ENCODE measurements around the gene COPS6.
A peak's percentile ranks its signal among the peaks of the same experiment; 100 is the strongest.
"Not testable (repeated sequence)": the region's sequence is repeated elsewhere in the genome, so short reads cannot be mapped to it uniquely, and the experiment has no call there.

COPS6 gene

GRCh38 chr7:100119072-100119969, 30.6 kb downstream of the COPS6 start, which contains the start of the genes CNPY4 and TAF6:
TSS of gene CNPY4 (plus strand) at chr7:100119634. CDS start at chr7:100119745, 111 bp downstream.
TSS of gene TAF6 (minus strand) at chr7:100119358. CDS start at chr7:100114209, 5,149 bp downstream.
- Histone ChIP-seq H3K36me3 (ENCODE audit: insufficient read depth, low read length) (peaks cover 11% of the 10 kb centered on the region), H3K4me3 (ENCODE audit: low read length) (peak within 1 kb of the TSS; percentile 70), H2AFZ (ENCODE audit: low read depth, low read length) (peak within 1 kb of the TSS; percentile 51), H3K4me1 (ENCODE audit: insufficient read depth, low read length) (peaks cover 12% of the 10 kb centered on the region), H3K27me3 (ENCODE audit: insufficient read depth, low read length) (no peaks in the 10 kb centered on the region), H3K9me3 (ENCODE audit: low read length) (no peaks in the 10 kb centered on the region)

DNA sequence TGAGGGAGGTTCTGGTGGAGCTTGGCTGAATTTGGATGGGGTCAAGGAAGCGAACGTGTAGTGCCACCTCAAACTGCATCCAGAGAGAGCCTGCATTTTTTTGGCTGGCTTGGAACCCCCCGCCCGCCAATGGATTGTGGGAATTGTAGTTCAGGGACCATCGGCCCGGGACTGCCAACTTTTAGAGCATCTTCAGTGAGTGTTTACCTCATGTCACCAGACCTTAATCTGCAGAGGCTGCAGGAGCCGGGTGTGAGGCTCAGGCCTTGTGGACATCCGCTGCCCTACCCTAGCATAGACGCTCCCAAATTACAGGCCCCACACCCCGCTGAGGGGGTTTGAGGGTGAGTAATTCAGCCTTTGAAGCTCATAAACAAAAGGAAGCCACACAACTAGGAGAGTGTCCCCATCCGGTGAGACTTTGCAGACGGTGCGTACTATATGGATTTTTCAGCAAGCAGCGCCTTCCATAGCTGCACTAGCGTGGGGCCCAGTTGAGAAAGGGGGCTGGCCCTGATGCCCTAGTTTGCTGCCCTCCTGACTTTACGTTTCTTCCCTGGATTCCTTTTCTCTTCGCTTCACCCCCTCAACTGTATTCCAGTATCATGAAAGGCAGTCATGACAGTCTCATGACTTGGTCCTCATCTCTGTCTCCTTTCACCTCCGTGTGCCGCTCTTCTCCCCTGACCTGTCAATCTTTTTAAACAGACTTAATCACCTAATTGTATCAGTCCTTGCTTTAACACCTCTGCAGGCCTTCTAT, 31.4 kb downstream of the COPS6 start:
- no peaks in the 10 kb centered on the region for H3K27me3 ChIP-seq (ENCODE audit: insufficient read depth, low read length)
- peaks cover 12% of the 10 kb centered on the region for H3K4me1 ChIP-seq (ENCODE audit: insufficient read depth, low read length)
- peak overlapping the region; percentile 51 for H2AFZ ChIP-seq (ENCODE audit: low read depth, low read length)
- peak overlapping the region; percentile 70 for H3K4me3 ChIP-seq (ENCODE audit: low read length)
- H3K9me3 ChIP-seq (ENCODE audit: low read length) = no peaks in the 10 kb centered on the region
- H3K36me3 ChIP-seq (ENCODE audit: insufficient read depth, low read length) = peaks cover 8% of the 10 kb centered on the region

DNA sequence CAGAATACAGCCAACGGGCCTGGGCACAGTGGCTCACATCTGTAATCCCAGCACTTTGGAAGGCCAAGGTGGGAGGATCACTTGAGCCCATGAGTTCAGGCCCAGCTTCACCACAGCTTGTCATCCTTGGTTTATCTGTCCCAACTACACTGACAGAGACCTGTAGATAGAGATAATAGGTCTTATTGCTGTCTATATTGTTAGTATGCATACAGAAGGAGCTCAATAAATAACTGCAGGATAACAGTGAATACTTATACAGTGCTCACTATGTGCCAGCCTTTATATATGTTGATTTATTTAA, 31.9 kb downstream of the COPS6 start:
- no peak overlapping the region for H2AFZ ChIP-seq (ENCODE audit: low read depth, low read length)
- peak overlapping the region; percentile 70 for H3K4me3 ChIP-seq (ENCODE audit: low read length)
- H3K27me3 ChIP-seq (ENCODE audit: insufficient read depth, low read length) = no peaks in the 10 kb centered on the region
- H3K36me3 ChIP-seq (ENCODE audit: insufficient read depth, low read length) = peaks cover 7% of the 10 kb centered on the region
- H3K4me1 ChIP-seq (ENCODE audit: insufficient read depth, low read length) = peaks cover 12% of the 10 kb centered on the region
- no peaks in the 10 kb centered on the region for H3K9me3 ChIP-seq (ENCODE audit: low read length)

DNA sequence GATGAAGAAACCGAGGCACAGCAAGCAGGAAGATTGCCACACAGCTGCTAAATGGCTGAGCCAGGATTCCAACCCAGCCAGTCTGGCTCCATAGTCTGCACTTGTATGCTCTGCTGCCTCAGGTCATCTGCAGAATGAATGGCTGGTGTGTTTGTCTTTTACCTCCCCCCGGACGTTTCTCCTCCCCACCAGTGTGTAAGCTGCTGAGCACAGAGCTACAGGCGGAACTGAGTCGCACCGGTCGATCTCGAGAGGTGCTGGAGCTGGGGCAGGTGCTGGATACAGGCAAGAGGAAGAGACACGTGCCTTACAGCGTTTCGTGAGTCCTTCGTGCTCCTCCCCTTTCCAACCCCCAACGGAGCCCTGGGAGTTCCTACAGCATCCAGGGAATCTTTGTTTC, 33.3 kb downstream of the COPS6 start:
- no peaks in the 10 kb centered on the region for H3K27me3 ChIP-seq (ENCODE audit: insufficient read depth, low read length)
- no peaks in the 10 kb centered on the region for H3K9me3 ChIP-seq (ENCODE audit: low read length)
- H3K4me3 ChIP-seq (ENCODE audit: low read length) = no peak overlapping the region
- no peak overlapping the region for H2AFZ ChIP-seq (ENCODE audit: low read depth, low read length)
- H3K4me1 ChIP-seq (ENCODE audit: insufficient read depth, low read length) = peaks cover 12% of the 10 kb centered on the region
- peaks cover 7% of the 10 kb centered on the region for H3K36me3 ChIP-seq (ENCODE audit: insufficient read depth, low read length)

DNA sequence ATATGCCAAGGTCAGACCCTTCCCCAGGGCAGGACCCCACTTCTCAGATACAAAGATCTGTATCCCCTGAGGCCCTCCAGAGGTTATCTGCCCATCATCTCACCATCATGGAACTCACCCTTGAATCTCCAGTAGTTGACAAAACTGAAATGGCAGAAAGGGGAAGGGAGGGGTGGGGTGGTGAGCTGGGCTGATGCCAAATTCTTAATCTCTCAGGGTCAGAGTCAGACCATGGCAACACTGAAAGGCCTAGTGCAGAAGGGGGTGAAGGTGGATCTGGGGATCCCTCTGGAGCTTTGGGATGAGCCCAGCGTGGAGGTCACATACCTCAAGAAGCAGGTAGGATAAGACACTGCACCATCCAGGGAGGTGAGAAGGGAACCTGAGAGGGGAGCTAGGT, 33.8 kb downstream of the COPS6 start:
- no peak overlapping the region for H2AFZ ChIP-seq (ENCODE audit: low read depth, low read length)
- no peak overlapping the region for H3K4me3 ChIP-seq (ENCODE audit: low read length)
- H3K27me3 ChIP-seq (ENCODE audit: insufficient read depth, low read length) = no peaks in the 10 kb centered on the region
- no peaks in the 10 kb centered on the region for H3K9me3 ChIP-seq (ENCODE audit: low read length)
- H3K4me1 ChIP-seq (ENCODE audit: insufficient read depth, low read length) = peaks cover 12% of the 10 kb centered on the region
- H3K36me3 ChIP-seq (ENCODE audit: insufficient read depth, low read length) = peaks cover 7% of the 10 kb centered on the region

- peaks cover 15% of the 10 kb centered on the region for H3K4me1 ChIP-seq (ENCODE audit: insufficient read depth, low read length)
- H3K4me3 ChIP-seq (ENCODE audit: low read length) = no peak overlapping the region
- H3K9me3 ChIP-seq (ENCODE audit: low read length) = no peaks in the 10 kb centered on the region
- no peak overlapping the region for H2AFZ ChIP-seq (ENCODE audit: low read depth, low read length)
- peaks cover 7% of the 10 kb centered on the region for H3K36me3 ChIP-seq (ENCODE audit: insufficient read depth, low read length)
- H3K27me3 ChIP-seq (ENCODE audit: insufficient read depth, low read length) = no peaks in the 10 kb centered on the region
Measured at GRCh38 chr7:100124301-100125230, 35.8 kb downstream of the COPS6 start.

- Histone ChIP-seq H3K36me3 (ENCODE audit: insufficient read depth, low read length) (peaks cover 7% of the 10 kb centered on the region), H3K4me1 (ENCODE audit: insufficient read depth, low read length) (peaks cover 11% of the 10 kb centered on the region), H2AFZ (ENCODE audit: low read depth, low read length) (peak overlapping the region; percentile 87), H3K9me3 (ENCODE audit: low read length) (no peaks in the 10 kb centered on the region), H3K4me3 (ENCODE audit: low read length) (peak overlapping the region; percentile 80), H3K27me3 (ENCODE audit: insufficient read depth, low read length) (no peaks in the 10 kb centered on the region)
Measured at GRCh38 chr7:100126239-100126930, 37.6 kb downstream of the COPS6 start.

DNA sequence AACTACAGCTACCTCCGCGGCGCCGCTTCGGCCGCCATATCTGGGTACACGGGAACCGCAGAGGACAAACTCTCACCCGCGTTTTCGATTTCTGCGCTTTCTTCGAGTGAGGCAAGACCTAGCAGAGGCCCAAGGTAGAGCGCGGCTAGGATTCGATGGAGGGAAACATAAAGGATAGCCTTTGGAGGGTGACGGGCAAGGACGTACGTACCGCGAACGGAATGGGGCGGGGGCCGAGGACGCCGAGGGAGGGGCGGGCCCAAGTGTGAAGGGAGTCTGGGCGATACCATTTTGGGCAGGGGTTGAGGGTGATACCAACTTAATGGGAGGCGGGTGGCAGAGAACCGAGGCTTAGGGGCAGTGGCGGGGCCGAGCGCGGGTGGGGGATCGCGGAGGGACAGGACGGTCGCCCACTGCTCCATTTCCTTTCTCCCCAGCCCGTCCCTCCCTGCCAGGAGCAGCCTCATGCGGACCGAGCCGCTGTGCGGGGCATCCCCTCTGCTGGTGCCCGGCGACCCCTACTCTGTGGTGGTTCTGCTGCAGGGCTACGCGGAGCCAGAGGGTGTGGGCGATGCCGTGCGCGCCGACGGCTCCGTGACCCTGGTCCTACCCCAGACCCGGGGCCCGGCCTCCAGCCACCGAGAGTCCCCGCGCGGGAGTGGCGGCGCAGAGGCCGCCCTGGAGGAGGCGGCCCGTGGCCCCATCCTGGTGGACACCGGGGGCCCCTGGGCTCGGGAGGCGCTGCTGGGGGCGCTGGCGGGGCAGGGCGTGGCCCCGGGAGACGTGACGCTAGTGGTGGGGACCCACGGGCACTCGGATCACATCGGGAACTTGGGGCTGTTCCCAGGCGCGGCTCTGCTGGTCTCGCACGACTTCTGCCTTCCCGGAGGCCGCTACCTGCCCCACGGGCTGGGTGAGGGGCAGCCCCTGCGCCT, 38.4 kb downstream of the COPS6 start, which contains the start of gene MBLAC1:
MBLAC1 (plus strand) TSS at position 37 of the 935 bp plus-strand sequence; CDS start at position 466, 429 bp downstream.
- Histone ChIP-seq H3K4me1 (ENCODE audit: insufficient read depth, low read length) (peaks cover 11% of the 10 kb centered on the region), H3K4me3 (ENCODE audit: low read length) (peak within 1 kb of the TSS; percentile 80), H3K9me3 (ENCODE audit: low read length) (no peaks in the 10 kb centered on the region), H3K27me3 (ENCODE audit: insufficient read depth, low read length) (no peaks in the 10 kb centered on the region), H2AFZ (ENCODE audit: low read depth, low read length) (peak within 1 kb of the TSS; percentile 87), H3K36me3 (ENCODE audit: insufficient read depth, low read length) (peaks cover 7% of the 10 kb centered on the region)

DNA sequence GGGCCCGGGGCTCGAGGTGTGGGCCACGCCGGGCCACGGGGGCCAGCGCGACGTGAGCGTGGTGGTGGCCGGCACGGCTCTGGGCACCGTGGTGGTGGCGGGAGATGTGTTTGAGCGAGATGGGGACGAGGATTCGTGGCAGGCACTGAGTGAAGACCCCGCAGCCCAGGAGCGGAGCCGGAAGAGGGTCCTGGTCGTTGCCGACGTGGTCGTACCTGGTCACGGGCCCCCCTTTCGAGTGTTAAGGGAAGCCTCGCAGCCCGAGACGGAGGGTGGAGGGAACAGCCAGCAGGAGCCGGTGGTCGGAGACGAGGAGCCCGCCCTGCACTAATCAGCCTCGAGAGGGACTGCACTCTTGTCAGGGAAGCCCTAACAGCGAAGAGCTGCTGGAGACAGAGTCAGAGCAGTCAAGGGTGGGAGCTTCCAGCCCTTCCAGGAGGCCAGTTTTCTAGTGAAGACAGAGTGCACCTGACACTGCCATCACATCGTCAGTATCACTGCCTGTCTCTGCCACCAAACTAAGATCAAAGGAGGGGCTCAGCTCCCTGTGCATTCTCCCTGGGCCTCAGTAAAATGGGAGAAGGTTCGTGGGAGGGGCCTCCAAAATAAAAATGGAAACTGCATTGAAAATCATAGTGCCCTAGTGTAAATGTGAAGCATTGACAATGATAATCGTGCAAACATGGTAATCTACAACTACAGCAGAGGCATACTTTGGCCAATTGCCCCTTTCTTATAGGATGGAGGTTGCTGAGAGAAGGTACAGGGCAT, 39.3 kb downstream of the COPS6 start:
- Histone ChIP-seq H3K4me1 (ENCODE audit: insufficient read depth, low read length) (peaks cover 16% of the 10 kb centered on the region), H3K4me3 (ENCODE audit: low read length) (peak overlapping the region; percentile 80), H3K27me3 (ENCODE audit: insufficient read depth, low read length) (no peaks in the 10 kb centered on the region), H3K9me3 (ENCODE audit: low read length) (no peaks in the 10 kb centered on the region), H3K36me3 (ENCODE audit: insufficient read depth, low read length) (peaks cover 5% of the 10 kb centered on the region), H2AFZ (ENCODE audit: low read depth, low read length) (peak overlapping the region; percentile 87)

- Histone ChIP-seq H3K9me3 (ENCODE audit: low read length) (no peaks in the 10 kb centered on the region), H3K4me1 (ENCODE audit: insufficient read depth, low read length) (peaks cover 16% of the 10 kb centered on the region), H3K36me3 (ENCODE audit: insufficient read depth, low read length) (peaks cover 5% of the 10 kb centered on the region), H3K27me3 (ENCODE audit: insufficient read depth, low read length) (no peaks in the 10 kb centered on the region), H2AFZ (ENCODE audit: low read depth, low read length) (no peak overlapping the region), H3K4me3 (ENCODE audit: low read length) (peak overlapping the region; percentile 80)
Measured at GRCh38 chr7:100128637-100128963, 39.8 kb downstream of the COPS6 start.

GRCh38 chr7:100130220-100130607, 41.4 kb downstream of the COPS6 start:
- H3K4me1 ChIP-seq (ENCODE audit: insufficient read depth, low read length) = peaks cover 16% of the 10 kb centered on the region
- H3K27me3 ChIP-seq (ENCODE audit: insufficient read depth, low read length); H3K9me3 ChIP-seq (ENCODE audit: low read length); H3K4me3 ChIP-seq (ENCODE audit: low read length); H2AFZ ChIP-seq (ENCODE audit: low read depth, low read length); H3K36me3 ChIP-seq (ENCODE audit: insufficient read depth, low read length): not testable (repeated sequence)

Data from neuron (in vitro differentiated cells).